Vagina (tissue), 2 donors: ENCODE results near the gene WTAP.

Experiments used
- POLR2A ChIP-seq, 2 donors: fragments of 450-650 bp; IDR thresholded peaks; one replicate each; pipeline ENCODE4 v1.6.1; 2017; ENCODE audit warnings: antibody characterized with exemption in 2 of 2, mild to moderate bottlenecking in 2 of 2, moderate library complexity in 2 of 2
- TF ChIP-seq, protein P1 (sequence below), 3 experiments: fragments of 450-650 bp in 2 of 3; fragments of 200-600 bp in 1 of 3; sonication (generic) in 1 of 3; IDR thresholded peaks; one replicate each; pipeline ENCODE4 v1.5.1; 2017 to 2019; ENCODE audit warnings: antibody characterized with exemption in 3 of 3, mild to moderate bottlenecking in 2 of 3, moderate library complexity in 2 of 3

- TF ChIP-seq, protein P1, sequence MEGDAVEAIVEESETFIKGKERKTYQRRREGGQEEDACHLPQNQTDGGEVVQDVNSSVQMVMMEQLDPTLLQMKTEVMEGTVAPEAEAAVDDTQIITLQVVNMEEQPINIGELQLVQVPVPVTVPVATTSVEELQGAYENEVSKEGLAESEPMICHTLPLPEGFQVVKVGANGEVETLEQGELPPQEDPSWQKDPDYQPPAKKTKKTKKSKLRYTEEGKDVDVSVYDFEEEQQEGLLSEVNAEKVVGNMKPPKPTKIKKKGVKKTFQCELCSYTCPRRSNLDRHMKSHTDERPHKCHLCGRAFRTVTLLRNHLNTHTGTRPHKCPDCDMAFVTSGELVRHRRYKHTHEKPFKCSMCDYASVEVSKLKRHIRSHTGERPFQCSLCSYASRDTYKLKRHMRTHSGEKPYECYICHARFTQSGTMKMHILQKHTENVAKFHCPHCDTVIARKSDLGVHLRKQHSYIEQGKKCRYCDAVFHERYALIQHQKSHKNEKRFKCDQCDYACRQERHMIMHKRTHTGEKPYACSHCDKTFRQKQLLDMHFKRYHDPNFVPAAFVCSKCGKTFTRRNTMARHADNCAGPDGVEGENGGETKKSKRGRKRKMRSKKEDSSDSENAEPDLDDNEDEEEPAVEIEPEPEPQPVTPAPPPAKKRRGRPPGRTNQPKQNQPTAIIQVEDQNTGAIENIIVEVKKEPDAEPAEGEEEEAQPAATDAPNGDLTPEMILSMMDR (IDR thresholded peaks at IDR 0.05) = no peak
- TF ChIP-seq POLR2A (IDR thresholded peaks at IDR 0.05) = no peak
Measured at GRCh38 chr6:159729598-159730331, 2.5 kb downstream of the WTAP start.
